Stimulated activated CD4-positive, alpha-beta T cell treated with anti-CD3 and anti-CD28 coated beads, Interleukin-2, amount 100 ng/mL, for 48 hours (primary cell): Measurements from ENCODE around the gene REC114.
"Not testable (repeated sequence)": the region's sequence is repeated elsewhere in the genome, so short reads cannot be mapped to it uniquely, and the experiment has no call there.

Source experiments
- DNase-seq, 2 donors: peaks; one replicate each; pipeline ENCODE4 v3.0.0-alpha.2; 2020

The REC114 gene, protein sequence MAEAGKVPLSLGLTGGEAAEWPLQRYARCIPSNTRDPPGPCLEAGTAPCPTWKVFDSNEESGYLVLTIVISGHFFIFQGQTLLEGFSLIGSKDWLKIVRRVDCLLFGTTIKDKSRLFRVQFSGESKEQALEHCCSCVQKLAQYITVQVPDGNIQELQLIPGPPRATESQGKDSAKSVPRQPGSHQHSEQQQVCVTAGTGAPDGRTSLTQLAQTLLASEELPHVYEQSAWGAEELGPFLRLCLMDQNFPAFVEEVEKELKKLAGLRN

DNA sequence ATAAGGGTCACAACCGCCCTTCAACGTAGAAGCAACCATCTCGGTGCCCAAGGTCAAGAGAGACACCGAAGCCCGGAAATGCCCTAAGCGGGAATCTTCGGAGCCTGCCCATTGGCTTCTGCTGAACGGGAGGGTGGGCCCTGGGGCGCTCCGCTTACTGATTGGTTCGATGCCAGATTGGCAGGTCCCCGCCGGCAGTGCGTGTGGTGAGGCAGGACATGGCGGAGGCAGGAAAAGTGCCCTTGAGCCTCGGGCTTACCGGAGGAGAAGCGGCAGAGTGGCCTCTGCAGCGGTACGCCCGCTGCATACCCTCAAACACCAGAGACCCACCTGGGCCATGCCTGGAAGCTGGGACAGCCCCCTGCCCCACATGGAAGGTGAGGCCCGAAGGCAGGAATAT, at the start of gene REC114:
Gene REC114, plus strand, starts transcription at position 197 of the 400 bp plus-strand sequence. Its CDS starts 22 bp downstream, at position 219.
- DNase-seq, result no peak

DNA sequence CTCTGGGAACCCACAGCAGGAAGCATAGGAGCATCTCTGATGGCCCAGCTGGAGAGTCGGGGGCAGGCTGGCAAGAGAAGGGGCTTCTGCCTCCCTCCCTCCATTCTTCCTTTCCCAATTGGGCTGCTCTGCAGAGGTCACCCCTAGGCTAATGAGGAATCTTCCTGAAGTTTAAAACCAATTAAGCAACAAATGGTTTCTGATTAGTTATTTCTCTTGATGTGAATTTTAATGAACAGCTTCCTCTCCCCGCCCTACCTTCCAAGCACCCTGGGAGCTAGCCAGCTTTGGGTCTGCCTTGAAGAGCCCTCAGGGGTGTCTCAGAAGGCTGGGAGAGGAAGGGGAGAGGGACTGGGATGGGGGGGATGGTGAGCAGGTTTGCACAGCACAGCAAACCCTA, 49.6 kb upstream of the REC114 start:
- no peak for DNase-seq

DNA sequence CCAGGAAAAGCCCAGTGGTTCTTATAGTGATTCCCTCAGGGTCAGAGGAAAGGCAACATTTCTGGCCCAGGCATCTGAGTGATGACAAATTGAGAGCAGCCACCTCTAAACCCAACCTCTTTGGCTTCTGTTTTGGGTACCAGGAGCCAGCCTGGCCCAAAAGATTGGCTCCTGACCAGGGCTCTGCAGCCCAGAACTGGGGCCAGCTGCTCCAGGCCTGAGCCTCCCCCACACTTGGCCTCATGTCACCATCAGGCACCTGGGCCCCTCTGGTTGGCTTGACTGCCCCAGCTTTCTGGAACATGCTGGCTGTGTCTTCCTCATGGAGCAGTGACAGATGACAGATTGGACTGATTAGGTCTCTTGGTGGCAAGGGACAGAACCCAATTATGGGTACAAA, 48.2 kb upstream of the REC114 start:
- DNase-seq, result no peak

DNA sequence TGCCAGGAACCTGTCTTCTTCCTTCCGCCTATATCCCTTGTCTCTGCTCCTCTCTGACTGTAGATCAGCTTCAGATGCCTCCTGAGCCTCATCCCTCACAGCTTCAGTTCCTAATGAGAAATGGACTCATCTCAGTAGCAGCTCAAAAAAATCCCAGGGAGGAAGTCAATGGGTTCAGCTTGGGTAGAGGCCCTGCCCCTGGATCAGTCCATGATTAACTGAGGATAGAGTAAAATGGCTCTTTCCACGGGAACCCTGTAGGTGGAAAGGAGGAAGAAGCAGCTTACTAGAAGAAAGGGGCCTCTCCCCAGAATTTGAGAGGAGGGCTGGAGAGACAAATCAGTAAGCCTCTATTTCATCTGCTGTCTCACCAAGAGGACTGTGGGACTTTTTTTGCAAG, 47.3 kb upstream of the REC114 start:
- no peak for DNase-seq

DNA sequence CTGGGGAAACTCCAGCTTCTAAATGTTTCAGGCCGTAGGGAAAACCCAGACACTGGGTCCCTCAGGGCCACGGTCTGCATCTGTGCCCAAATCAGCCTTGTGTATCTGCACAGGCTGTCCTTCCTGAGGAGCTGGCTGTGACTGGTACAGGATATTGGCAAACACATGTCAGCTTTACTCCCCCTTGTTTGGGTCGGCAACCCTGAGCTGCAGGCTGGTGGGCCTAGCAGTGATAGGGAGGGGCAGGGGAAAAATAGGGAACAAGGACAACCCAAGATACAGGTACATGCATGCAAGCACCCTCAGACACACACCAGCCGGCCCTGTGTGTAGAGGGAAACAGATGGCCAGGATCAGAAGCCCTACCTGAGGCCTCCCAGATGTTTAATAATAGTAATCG, 45.5 kb upstream of the REC114 start:
- no peak for DNase-seq

DNA sequence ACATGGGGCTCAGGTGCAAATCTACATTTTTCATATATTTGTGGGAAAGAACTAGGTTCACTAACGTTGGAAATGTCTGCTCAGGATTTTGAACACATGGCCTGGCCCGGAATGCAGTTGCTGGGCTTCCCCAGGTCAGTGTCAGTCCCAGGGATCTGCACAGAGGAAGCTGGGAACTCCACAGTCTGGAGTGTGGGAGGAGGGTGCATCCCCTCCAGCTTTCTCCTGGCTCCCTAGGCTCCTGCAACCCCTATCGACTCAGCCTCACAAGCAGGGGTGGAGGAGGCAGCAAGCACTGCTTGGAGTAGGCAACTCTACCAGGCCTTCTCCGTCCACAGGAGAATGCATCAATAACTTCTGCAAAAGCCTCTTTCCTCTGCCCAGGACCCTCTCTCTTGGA, 44.1 kb upstream of the REC114 start:
- no peak for DNase-seq

DNA sequence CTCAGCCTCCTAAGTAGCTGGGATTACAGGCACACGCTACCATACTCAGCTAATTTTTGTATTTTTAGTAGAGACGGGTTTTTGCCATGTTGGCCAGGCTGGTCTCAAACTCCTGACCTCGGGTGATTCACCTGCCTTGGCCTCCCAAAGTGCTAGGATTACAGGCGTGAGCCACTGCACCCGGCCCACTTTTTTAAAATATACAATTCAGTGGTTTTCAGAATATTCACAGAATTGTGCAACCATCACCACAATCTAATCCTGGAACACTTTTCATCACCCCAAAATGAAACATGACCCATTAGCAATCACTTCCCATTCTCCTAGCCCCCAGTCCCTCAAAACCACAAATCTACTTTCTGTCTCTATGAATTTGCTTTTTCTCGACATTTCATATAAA, 42.7 kb upstream of the REC114 start:
- not testable (repeated sequence) for DNase-seq

DNA sequence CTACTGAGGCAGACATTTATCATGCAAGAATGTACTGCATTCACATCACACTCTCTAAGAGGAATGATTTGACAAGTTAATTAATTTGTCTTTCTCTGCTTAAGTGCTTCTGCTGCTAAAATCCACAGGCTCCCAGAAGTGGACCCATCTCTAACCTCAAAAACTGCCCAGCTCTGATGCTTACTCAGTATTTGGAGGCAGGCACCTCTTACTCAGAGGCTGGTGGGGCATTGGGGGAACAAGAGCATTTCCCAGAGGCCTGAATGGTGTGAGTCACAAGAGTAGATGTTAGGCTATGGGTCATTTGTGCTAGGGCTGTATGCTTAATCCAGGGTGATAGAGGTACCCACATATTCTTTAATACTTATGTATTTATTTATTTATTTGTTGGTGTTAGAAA, 39.8 kb upstream of the REC114 start:
- no peak for DNase-seq

DNA sequence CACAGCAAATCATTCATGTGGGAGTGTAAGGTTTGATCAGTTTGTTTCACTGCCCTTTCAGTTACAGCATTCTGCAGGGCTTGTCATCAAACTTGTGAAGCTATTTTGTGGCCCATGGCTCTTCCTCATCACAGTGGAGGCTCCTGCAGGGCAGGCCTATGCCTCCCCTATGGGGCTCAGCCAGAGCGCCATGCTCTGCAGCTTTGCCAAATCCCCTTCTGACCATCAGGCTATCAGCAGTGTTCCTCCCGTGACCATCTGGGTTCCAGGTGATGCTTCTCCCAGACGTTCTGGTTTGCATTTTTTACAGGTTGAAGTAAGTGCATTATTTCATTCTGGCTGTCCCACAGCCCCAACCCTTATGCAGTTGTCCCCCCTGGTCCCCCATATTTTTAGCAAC, 28.1 kb upstream of the REC114 start:
- DNase-seq, result no peak

DNA sequence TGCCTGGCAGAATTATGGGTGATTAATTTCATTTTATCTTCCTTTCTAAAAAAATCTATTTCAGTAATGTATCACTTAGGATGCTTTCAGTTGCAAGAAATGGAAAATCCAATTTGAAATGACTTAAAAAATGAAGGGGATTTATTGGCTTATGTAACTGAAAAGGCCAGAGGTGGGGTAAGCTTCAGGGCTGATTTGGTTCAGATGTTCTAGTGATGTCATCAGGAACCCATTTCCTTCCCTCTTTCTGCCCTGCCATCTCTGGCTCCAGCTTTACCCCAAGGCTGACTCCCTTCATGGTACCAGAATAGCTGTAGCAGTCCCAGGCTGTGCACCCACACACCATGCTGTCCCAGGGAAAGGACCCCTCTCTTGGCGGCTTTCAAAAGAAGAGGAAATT, 18.5 kb upstream of the REC114 start:
- no peak for DNase-seq

DNA sequence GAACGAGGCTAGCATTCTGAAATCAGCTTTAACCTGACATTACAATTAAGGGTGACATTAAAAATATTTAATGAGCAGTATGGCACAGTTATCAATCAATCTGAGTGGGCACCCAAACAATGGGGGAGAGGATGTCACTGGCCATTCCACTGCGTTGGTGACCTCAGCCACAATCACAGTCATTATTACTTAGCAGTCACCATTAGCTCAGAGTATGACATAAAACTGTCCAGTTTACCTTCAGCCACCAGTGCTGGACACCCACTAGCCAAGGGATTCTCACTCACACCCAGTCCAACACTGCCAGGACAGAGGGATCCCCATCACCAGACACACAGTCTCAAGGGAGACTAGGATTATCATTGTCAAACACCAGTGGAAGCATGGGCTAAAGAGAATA, 17.5 kb upstream of the REC114 start:
- DNase-seq, result no peak

DNA sequence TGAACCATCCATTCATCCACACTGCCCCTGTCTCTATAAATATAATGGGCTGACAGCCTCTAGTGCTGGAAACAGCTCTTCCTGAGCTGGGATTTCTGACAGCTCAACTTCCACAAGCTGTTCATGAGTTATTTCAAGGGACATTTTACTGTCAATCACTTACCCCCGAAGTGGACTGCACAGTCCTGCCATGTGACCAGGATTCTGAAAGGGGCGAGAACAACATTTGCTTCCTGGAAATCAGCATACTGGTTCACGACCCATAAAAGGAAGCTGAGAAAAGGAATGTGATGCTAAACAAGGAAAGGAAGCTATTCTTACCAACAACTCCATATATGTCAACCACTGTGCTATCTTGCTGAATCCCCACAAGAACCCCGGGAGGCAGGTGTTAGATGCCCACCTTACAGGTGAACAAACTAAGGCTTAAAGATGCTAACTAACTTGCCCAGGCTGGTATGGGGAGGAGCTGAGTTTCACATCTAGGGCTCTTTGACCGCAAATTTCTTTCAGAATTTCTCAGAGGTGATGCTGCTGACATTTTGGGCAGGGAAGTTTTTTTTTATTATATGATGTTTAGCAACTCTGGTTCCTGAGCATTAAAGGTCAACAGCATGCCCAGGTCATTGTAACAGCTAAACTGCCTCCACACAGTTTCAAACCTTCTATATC, 16.5 kb upstream of the REC114 start:
- no peak for DNase-seq

DNA sequence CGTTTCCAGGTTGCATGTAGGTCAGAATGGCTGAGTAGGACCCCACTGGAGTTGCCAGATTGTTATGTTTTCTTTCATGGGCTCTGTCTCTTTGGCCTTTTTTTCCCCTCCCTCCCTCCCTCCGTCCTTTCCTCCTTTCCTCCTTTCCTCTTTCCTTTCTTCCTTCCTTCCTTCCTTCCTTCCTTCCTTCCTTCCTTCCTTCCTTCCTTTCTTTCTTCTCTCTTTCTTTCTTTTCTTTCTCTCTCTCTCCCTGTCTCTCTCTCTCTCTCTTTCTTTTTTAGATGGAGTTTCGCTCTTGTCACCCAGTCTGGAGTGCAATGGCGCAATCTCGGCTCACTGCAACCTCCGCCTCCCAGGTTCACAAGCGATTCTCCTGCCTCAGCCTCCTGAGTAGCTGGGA, 11.6 kb upstream of the REC114 start:
- DNase-seq, result not testable (repeated sequence)

DNA sequence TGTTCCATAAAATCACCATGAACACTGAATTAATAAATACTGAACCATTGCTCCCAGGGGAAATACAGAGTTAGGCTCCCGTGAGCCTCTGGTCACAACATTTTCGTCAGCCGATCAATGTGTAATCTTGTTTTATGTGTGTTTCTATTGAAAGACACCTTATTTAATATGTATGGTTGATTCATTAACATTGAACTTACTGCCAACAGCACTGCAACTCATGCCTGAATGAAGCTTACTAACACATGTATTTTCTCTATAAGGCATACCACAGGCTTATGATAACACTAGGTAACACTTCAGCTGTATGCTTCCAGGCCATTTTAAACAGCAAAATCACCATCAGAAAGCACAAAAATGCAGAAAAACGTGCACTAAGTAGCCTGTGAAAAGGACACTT, 9.1 kb upstream of the REC114 start:
- DNase-seq, result no peak

DNA sequence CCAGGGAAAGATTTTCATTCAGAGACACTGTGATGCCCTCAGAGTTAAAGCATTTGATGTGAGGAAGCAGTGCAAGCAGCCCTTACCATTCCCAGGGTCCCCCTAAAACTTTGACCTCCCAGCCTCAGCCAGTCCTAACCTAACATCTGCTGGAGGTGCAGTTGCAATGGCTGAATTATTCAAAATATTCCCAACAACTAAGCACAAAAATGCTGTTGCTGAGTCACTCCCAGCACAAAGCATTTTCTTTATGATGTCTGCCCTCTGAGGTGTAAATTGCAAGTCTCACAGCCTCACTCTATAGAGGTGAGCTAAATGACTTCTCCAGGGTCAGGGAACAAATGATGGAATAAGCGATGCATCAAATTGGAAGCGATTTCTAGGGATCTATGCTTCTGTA, 6.4 kb upstream of the REC114 start:
- no peak for DNase-seq

DNA sequence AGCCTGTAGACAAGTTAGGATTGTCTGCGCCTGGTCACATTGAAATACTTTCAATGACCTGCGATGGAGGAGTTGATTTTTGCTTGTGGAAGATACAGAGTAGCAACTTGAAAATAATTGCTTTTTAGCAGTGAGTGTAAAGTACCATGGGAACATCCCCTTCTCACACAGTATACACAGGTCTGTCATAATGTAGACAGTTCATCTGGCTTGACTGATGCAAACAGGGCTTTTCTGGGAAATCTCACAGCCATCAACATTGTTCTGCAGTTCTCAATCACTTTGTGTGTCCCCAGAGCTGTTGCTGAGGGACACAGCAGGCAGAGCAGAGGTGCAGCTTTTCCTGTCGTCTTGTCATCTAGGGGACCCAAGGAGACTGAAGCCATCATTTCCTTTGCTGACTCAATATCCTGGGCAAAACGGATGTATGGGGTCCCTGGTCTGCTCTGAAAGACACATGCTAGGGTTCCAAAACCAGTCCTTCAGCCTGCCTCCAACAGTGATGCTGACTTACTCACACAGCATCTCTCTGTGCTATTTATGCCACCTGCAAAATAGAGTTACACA, 5.3 kb upstream of the REC114 start:
- no peak for DNase-seq

DNA sequence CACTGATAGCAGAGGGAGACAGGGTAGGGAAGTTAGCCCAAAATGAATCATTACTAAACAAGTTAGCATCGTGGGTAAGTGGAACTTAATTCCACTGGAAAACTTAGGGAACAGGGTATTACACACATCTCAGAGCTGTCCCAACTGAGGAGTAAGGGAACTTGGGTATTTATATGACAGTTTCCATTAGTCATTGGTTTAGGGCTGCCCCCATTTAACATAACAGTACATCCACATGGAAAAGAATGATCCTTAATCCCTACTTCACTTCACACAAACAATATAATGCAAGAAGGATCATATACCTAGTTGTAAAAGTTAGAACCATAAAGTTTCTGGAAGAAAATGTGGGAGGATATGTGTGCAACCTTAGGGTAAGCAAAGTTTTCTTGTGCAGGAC, 4.3 kb upstream of the REC114 start:
- no peak for DNase-seq

DNA sequence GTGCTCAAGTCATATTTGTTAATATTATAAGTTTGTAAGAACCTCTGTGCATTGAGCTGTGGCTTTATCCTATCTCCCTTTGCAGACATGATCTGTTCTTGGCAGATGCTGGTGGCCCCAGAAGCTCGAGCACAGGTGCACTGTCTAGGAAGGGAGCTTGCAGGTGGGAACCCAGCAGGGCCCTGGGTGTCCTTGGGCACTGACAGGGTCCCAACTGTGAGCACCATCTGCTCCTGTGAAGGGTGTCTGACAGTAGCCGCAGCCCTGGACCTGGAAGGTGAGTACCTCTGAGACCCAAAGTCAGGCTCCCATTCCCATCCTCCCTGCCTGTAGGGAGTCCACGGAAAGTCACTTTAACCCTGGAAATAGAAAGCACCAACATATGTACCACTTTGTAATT, 2.4 kb upstream of the REC114 start:
- no peak for DNase-seq

DNA sequence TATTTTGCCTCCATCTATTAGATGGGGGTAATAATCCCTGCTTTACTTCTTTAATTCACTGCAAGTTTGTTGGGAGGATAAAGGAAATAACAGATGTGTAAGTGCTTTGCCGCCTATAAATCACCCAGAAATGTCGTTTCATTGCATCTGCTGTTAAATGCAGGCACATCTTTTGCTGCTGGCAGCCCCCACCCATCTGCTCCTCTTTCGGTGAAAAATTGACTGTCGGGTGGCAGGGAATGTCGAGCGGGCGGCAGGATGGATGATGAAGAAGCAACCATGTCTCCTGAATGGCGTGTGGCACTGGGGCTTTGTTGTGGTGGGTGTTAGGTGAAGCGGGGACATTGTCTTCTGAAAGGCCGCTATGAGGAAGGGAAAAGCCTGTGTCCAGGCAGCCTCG, 543 bp upstream of the REC114 start:
- DNase-seq, result no peak

DNA sequence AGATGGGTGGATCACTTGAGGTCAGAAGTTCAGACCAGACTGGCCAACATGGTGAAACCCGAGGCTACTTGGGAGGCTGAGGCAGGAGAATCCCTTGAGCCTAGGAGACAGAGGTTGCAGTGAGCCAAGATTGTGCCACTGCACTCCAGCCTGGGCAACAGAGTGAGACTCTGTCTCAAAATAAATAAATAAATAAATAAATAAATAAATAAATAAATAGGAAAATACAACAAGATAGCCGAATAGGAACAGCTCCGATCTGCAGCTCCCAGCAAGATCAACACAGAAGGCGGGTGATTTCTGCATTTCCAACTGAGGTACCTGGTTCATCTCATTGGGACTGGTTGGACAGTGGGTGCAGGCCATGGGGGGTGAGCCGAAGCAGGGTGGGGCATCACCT, 4.5 kb downstream of the REC114 start:
- not testable (repeated sequence) for DNase-seq

DNA sequence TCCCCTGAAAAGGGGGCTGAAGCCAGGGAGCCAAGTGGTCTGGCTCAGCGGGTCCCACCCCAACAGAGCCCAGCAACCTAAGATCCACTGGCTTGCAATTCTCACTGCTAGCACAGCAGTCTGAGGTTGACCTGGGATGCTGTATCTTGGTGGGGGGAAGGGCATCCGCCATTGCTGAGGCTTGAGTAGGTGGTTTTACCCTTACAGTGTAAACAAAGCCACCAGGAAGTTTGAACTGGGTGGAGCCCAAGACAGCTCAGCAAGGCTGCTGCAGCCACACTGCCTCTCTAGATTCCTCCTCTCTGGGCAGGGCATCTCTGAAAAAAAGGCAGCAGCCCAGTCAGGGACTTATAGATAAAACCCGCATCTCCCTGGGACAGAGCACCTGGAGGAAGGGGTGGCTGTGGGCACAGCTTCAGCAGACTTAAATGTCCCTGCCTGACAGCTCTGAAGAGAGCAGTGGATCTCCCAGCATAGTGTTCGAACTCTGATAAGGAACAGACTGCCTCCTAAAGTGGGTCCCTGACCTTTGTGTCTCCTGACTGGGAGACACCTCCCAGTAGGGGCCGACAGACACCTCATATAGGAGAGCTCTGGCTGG, 5.3 kb downstream of the REC114 start:
- not testable (repeated sequence) for DNase-seq

DNA sequence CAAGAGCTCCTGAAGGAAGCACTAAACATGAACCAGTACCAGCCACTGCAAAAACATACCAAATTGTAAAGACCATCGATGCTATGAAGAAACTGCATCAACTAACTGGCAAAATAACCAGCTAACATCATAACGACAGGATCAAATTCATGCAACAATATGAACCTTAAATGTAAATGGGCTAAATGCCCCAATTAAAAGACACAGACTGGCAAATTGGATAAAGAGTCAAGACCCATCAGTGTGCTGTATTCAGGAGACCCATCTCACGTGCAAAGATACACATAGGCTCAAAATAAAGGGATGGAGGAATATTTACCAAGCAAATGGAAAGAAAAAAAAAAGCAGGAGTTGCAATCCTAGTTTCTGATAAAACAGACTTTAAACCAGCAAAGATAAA, 7.0 kb downstream of the REC114 start:
- not testable (repeated sequence) for DNase-seq

DNA sequence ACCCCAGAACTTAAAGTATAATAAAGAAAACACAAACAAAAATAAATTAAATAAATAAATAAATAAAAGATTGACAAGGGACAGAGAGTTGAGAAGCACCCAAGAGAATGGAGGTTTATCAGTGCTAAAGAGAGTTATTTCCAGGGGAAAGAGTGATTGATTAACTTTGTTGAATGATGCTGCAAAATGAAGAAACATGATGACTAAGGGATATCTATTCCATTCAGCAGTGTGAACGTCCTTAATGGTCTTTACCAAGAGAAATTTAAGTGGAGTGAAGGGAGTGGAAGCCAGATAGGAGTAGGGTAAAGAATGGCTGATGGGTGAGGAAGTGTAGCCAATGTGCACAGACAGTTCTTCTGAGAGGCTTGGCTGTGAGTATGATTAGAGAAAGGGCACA, 11.1 kb downstream of the REC114 start:
- DNase-seq, result no peak

DNA sequence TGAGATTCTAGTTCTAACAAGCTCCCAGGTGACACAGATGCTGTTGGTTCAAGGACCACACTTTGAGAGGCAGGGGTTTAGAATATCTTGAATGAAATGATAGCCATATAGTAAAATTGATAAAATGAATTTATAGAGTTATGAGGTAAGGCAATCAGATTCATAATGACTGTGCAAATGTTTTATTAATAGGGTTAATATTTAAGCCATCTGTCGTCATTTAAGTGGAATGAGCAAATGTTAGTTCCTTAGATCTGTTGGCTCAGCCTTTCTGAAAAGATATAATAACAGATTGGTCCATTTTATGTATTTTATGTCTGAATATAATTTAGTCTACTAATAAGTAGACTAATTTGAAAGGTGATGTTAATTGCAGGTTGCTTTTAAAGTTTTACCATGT, 12.9 kb downstream of the REC114 start:
- DNase-seq, result no peak
